ENCODE results near the gene CMTM7.

Gene CMTM7, protein sequence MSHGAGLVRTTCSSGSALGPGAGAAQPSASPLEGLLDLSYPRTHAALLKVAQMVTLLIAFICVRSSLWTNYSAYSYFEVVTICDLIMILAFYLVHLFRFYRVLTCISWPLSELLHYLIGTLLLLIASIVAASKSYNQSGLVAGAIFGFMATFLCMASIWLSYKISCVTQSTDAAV
- 24.0 to 33.7 reads per million in 2 donors for total RNA-seq

DNA sequence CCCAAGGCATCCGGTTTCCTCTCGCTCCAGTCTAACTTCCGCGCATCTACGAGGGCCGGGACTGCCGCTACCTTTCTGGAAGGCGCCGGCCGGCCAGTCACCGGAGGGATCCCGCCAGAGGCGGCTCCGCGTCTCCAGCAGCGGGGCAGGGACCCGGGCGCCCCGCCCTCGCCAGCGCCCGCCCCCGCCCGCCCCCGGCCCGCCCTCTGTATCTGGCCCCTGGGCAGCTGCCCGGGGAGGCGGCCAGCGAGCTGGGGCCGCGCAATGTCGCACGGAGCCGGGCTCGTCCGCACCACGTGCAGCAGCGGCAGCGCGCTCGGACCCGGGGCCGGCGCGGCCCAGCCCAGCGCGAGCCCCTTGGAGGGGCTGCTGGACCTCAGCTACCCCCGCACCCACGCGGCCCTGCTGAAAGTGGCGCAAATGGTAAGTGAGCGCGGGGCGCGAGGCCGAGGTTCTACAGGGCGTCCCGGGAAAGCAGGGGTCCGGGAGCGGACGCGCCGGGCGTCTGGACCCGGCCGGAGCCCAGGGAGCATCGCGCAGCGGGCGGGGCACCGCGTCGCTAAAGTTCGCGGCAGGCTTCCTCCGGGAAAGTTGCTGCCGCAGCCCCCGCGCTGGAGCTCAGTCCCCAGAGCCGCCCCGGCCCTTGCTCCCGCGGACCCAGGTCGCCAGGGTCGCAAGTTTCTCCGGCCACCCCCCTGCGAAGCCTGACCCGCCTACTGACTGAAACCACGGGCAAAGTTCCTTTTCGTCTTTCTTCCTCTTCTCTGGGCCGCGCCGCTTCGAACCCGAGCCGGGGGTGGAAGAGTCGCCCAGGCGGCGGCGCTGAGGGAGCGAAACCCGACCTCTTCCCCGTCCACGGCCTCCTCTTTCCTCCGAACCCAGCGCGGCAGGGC lies at the start of gene CMTM7:
Gene CMTM7 (plus strand): TSS at position 211 of the 893 bp plus-strand sequence. CDS start 54 bp downstream, at position 265.
- peak; percentile 37 to 71 (median 55) for DNase-seq

DNA sequence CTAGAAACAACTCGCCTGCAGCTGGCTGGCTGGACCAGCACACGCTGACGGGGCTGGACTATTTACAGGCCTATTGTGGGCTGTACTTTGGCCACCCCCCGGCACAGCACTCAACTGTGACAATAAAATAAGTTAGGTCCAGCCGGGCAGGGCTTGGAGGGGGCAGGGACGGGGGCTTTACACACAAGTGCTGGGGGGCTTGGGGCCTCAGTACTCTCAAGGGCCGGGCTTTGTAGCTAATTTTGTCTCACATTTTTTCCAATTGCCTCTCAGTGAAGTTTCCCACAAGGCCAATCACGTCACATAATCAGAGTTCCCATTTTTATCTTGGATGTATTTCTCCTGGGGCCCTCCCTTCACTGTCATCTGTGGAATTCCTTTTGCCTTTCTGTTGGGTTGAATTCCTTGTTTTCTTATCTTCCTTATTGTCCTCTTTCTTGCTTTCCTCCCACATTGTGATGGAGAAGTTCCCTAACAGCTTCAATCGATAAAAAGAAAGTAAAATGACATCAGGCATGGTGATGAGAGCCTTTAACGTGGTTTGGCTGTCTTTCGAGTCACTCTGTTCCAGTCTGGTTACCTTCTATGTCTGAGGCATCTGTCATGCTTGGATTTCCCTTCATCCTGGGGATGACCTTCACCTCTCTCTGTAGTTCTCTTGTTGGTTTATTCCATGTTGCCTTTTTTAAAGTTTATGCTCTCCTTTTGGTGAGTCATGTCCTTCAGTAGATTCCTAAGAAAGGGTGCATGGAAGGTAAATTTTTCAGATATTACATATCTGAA lies 44.1 kb upstream of the CMTM7 start:
- DNase-seq, result no peak

DNA sequence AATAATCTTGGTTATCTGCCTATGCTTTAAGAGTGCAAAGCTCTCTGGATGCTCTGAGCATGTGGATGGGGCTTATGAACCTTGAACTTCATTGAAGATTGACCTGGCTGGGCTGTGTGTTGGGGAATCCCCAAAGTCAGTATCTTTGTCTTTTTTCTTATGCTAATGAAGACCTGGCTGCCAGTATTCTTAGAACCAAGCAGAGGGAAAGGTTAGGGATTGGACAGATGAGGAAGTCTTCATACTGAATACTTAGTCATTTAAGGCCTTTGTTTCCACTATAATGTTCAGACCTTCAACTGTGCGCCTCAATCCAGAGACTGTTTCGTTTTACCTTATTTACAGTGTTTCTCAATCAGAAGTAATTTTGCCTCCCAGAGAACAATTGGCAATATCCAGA lies 42.5 kb upstream of the CMTM7 start:
- no peak for DNase-seq

DNA sequence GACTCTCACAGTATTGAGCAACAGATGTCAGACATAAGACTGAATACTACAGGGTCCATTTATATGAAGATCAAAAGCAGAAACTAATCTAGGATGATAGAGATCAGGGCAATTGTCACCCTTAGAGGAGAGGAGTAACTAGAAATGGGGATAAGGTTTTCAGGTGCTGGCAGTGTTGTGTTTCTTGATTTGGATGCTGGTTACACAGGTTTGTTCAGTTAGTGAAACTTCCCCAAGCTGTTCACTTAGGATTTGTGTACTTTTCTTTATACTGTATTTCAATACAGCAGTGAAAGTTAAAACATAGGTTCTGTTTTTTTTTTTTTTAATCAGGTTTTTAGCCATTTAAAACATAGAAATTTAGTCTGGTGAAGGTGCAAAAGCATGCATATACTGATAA lies 39.1 kb upstream of the CMTM7 start:
- DNase-seq, result no peak

DNA sequence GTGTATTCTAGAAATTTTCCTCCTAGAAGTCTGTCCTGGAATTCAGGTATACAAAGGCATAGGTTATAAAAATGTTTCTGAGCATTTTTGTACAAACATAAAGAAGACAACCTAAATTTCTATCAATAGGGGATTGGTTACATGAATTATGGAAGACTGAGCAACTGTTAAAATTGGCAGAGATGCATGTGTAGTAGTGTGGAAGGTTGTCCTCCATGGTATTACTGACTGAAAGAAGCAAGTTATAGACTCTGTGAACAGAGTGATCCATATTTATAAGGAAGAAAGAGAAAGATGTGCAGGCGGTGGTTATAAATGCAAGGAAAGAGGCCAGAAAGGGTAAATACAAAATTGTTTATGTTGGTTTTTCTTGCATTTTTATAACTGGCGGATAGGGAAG lies 38.3 kb upstream of the CMTM7 start:
- DNase-seq, result no peak

DNA sequence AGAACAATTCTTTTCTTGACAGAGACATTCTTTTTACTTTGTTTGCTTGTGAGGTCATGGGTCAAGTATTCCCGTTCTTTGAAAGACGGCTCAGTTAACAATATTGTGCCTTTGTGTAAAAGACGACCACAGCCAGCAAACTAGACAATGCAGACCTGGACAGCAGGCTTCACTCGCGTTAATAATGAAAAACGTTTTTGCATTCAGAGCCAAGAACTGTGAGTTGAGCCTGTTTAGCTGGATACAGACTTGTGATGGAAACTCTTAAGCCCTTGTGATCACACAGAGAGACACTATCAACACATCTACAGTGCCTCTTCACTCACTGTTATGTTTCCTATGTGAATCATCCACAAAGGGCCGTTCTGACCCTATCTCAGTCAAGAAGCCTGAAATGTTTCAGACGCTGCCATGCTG lies 37.3 kb upstream of the CMTM7 start:
- no peak for DNase-seq

DNA sequence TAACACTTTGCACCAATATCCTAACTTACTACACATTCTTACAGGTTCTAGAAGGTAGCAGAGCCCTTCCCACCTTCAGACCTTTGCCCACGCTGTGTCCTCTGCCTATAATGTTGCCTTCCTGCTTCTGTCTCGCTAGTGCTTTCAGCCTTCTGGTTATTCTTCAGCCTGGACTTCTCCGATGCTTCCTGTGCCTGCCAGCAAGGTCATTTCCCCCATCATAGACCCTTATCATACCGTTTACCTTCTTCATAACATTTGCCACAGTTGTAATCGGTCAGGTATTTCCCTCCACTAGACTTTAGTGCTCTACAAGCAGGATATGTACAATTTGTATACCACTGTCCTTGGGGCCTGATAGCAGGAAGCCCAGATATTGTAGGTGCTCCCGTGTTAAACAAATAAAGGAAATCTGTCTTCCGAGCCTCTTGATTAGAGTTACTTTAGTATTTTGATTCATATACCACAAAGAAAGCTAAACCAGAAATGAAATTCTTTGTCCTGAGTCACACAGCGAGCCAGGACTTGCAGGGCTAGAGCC lies 35.8 kb upstream of the CMTM7 start:
- no peak for DNase-seq

DNA sequence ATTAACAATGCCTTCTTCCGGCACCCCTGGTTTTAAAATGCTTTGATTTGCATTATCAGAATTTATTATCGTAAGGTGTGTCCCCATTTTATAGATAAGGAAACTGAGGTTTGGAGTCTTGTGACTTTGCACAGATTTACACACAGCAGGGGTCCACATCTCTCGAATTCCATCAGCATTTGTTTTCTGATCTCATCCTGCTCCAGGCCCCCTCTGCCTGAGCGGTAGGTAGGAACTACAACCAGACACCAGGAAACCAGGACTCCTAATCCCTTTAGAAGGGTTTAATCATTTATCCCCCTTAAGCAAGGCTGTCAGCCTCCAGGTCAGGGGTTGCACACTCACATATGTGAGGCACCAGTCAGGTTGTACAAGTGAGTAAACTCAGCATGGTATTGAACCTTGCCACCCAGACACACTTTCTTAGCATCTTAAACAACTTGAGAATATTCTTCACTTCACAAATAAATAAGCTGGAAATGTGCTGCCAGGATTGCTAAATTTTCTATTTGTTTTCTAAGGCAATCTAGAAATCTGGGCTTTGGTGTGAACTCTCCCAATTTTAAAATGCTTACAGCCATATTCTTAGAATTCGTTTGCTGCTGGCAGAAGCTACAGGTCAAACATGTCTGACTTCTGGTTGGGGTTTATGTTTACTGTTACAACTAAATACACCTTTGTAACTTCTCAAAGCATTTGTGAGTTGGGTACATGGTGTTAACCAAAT lies 31.7 kb upstream of the CMTM7 start:
- no peak for DNase-seq

DNA sequence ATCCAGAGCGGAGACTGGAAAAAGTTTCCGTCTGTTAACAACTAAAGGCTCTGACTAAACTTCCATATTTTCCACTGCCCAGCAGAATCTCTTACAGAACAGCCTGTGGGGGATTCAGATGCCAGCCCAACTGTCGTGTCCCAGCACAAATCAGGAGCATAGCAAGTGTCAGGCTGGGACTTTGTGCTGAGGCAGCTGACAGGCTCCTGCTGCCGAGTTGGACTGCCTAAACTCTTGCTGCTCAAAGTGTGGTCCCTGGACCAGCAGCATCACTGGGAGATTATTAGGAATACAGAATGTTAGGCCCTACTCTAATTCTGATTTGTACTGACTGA lies 31.2 kb upstream of the CMTM7 start:
- no peak for DNase-seq

DNA sequence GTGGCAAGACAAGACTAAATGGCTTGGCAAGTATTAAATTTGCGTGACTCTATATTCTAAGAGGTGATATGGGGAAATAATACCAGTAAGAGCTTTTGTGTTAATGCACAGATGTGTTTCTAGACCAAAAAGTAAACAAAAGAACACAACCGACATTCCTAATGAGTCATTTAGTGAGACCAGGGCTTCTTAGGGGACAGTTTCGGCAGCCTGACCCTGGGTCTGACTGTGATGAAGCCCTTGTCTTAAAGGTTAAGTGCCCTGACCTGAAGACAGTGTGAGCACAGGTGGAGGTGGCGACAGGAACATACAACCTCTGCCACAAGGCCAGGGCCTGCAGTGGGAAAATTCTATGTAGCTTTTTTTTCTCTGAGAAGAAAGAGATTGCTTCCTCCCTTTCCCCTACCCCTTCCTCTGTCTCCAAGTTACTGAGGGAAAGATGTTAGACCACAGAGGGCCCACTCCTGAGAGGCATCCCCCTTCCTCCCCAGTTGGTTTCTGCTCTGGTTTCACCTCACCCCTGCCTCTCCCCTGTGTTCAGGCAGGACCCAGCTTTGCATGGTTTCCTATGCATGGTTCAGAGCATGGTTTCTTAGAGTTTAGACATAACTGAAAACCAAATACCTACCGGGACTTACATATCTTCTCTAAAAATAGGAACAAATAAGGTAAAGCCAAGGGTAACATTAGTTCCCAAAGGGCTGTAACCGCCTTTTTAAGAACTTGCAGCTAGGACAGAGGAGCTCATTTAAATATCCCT lies 24.8 kb upstream of the CMTM7 start:
- DNase-seq, result peak in 1 of 5 experiments; percentile 18

DNA sequence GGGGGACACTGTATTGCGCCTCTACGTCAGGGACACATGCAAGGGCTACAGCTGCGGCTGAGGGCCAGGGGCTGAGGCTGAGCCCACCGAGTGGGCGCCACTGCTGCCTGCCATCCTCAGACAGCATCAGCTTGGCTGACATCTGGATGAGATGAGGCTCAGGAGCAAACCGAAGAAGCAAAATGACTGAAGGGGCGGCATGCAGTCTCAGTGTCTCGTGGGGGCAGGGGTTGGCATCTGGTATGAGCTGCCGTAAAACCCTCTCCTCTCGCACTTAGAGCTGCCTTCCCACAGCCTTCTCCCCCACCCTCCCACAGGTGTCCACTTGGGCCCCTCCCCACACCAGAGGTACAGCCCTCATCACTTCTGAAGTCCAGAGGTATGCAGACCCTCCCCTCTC lies 24.2 kb upstream of the CMTM7 start:
- no peak for DNase-seq

DNA sequence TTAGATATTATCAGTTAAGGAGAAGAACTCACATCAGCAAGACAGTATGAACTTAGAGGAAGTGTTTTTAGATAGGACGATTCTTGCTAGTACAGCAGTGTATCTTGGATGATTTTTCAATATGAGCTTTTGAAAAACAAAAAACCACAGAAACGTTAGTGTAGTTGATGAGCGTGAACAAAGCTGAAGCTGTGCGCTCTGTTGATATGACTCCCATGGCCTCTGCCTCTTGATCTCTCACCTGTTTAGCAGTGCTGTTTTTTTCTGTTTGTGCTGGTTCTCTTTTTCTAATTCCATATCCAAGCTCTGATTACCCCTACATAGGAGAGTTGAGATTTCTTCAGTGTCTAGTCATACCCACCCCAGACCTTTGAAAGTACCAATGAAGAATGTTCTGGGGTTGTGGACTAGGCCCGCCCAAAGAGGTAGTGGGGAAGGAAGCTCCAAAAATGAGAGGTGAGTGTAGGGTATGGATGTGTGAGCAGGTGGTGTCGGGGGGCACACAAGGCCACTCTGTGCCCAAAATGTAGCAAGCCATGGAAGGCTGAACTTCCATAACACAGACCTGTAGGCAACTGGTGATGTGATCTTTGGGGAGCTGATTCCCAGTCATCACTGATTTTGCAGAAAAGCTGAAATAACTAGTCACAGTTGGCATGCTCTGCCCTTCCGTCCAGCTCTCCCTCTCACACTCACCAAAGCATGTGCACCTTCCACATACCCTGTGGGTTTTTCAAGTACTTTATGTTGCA lies 20.0 kb upstream of the CMTM7 start:
- peak in 1 of 5 experiments; percentile 87 for DNase-seq

DNA sequence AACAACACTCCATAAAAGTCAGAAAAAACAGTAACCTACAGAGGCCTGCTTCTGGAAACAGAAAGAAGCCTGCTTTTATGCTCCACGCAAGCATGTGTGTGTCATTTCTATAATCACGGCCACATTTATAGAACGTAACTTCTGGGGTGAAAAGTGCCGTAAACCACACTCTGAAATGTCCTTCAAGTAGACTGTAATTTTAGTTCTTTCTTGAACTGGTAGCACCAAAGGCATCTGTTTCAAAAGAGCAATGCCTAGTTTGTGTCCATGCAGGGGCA lies 19.5 kb upstream of the CMTM7 start:
- DNase-seq, result peak in 1 of 5 experiments; percentile 42

DNA sequence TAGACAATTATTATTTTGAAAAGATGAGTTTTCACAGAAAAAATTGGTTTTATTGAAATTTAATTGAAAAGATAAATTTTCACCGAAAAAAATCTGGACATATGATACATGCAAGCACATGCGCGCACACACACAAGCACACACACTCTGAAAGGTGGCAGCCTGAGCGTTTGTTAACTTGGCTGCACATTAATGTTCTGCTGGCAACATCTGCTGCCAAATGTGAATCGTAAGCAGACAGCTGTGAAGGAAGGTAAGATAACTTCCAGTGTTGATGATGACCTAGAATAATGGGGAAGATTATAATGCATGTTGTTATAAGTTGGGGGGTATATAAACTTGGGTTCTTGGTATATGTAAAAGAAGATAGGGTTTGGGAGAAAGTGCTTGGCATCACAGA lies 18.4 kb upstream of the CMTM7 start:
- DNase-seq, result no peak

DNA sequence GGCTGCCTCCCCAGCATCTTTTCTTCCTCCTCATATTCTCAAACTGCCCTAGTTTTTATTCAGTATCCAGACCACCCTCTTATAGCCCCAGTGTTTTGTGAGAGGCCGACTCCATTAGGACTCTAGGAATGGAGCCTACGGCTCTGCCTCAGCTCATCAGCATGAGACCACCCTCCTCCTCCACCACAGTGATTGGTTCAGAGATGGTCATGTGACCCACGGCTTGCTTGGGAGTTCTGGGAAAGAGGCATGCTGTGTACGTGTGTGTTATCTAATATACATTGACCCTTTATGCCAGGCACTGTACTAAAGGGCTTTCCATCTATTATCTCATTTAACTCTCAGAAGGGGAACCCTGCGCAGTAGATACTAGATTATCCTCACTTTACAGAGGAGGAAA lies 17.8 kb upstream of the CMTM7 start:
- DNase-seq, result no peak

DNA sequence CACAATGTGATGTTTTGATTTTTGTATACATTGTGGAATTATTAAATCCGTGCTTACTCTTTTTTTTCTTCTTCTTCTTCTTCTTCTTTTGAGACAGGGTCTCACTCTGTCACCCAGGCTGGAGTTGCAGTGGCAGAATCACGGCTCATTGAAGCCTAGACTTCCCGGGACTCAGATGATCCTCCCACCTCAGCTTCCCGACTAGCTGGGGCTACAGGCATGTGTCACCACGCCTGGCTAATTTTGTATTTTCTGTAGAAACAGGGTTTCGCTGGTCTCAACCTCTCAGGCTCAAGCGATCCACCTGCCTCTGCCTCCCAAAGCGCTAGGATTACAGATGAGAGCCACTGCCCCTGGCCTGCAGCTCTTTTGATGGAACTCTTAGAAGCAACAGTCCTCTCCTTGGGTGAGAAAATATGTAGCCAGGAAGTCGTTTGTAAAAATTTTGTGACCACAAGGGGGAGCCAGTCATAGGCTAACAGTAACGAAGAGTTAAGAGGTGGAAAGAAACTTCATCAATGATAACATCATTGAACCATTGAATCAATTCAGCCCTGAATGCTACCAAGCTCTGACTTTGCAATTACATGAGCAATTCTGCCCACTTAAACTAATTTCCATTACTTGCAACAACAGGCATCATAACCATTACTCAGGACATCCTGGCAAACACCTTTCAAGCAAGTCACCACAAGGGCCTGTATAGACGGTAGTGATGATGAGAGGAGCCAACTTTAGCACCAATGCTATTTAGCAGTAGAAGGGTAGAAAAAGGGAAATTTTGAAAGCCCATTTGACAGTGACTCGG lies 16.7 kb upstream of the CMTM7 start:
- DNase-seq, result peak in 4 of 5 experiments; percentile 32 to 81 (median 46)

DNA sequence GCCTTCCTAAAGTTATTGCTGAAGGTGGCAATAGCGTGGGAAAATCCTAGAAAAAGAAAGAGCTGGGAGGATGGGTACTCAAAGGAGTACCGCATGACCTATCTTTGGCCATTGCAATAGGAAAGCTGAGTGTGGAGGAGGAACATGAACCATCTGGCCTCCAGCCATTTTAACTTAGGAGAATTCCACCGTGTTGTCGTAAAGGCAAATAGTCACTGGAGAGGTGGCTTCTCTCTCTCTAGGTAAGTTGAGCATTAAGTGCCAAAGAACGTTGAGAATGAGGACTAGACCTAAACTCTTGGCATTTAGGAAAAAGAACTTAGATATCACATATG lies 16.1 kb upstream of the CMTM7 start:
- no peak for DNase-seq

DNA sequence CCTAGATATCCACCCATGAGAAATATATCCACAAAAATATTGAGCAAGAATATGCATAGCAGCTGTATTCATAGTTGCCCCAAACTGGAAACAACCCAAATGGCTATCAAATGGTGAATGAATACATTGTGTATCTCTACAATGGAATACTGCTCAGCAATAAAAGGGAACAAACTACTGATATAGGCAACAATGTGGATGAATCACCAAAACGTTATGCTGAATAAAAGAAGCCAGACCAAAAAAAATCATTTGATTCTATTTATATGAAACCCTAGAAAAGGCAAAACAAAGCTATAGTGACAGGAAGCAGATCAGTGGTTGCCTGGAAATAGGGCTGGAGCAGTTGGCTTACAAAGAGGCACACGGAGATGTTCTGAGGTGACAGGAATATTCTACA lies 15.5 kb upstream of the CMTM7 start:
- DNase-seq, result no peak

DNA sequence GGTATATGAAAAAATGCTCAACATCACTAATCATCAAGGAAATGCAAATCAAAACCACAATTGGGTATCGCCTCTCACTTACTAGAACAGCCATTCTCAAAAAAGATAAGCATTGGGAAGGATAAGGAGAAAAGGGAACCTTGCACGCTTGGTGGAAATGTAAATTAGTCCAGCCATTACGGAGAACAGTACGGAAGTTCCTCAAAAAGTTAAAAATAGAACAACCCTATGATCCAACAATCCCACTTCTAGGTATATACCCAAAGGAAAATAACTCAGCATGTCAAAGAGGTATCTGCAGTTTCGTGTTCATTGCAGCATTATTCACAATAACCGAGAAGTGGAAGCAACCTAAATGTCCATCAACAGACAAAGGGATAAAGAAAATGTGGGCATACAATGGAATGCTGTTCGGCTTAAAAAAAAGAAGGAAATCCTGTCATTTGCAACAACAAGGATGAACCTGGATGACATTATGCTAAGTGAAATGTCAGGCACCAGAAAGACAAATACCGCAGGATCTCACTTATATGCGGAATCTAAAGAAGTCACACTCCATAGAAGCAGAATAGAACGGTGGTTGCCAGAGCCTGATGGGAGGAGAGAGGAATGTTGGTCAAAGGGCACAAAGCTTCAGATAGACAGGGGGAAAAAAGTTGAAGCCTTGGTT lies 11.7 kb upstream of the CMTM7 start:
- DNase-seq, result no peak

DNA sequence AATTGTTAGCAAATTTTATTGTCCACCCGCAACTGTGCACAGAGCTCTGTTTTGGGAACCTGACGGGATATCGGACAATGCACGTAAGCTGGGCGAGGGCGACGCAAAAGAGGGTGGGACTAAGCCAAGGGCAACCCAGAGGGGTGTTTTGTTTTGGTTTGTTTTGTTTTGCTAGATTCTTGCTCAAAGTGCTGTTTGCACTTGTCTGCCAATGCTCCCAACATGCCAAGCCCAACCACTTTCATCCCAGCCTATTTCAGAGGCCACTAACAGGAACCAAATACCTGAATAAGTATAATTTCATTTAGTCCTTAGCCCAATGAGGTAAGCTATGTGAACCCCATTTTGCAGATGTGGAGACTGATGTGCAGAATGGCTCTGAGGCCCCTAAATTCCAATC lies 9.7 kb upstream of the CMTM7 start:
- no peak for DNase-seq
